ENCODE data around the gene HOXC11. TPM values are rescaled to one million over a fixed set of nuclear protein-coding genes. Genes with fewer than 3 reads are reported as not detected.

Gene HOXC11
- polyA plus RNA-seq, 6 donors from 2014 or later = not detected

DNA sequence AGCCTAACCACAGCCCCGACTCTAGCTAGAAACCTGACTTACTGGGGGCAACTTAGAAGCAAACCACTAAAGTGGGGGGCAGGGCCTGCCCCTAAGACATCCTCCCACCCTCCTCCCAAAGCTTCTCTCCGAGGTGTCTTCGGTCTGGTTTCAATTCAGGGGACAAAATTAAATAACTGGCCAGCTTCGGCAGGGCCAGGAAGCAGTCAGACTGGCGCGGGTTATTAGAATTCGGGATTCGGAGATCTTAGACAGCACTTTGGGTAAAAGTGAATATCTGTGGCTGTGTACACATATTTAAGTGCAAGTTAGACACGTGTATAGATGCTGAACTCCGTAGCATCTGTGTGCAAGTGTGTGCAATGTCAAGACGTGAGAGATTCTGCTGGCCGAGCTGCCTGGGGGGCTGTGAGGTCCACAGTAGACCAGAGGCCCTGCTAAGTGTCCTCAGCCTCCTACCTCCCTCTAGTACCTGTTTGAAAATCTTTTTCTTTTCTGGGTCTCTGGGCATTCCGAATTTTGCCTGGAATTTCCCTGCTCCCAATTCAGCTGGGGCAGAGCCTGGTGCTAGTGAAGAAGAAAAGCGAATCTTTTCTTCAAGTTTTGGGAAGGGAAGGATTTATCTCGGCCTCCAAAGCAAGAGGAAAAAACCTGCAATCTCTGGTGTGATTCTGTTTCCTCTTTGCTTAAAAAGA, 8.0 kb downstream of the HOXC11 start:
- Mint-ChIP-seq H3K4me3 (peak overlapping the region in 2 of 8 donors; percentile 34 to 65), H3K9me3 (peaks cover 0 to 27% (median 10%) of the 10 kb centered on the region in 7 donors)

GRCh38 chr12:53981634-53982565, 9.0 kb downstream of the HOXC11 start:
- H3K9me3 Mint-ChIP-seq = peaks cover 0 to 25% (median 10%) of the 10 kb centered on the region in 7 donors
- H3K36me3 Mint-ChIP-seq = peaks cover 0 to 25% of the 10 kb centered on the region in 2 donors
- H3K27me3 Mint-ChIP-seq = peaks cover 72 to 93% (median 85%) of the 10 kb centered on the region in 3 donors
- H3K27ac Mint-ChIP-seq = peak overlapping the region in 4 of 6 donors; percentile 38 to 92 (median 72)
- H3K4me1 Mint-ChIP-seq = peaks cover 10 to 32% (median 22%) of the 10 kb centered on the region in 3 donors
- peak overlapping the region in 4 of 8 donors; percentile 3 to 45 (median 10) for H3K4me3 Mint-ChIP-seq
- DNase-seq (no peak), ATAC-seq (ENCODE audit: low read depth in 2 of 2) (no peak)

More for the DNA sequence above, 8.0 kb downstream of the HOXC11 start:
- ATAC-seq (ENCODE audit: low read depth in 2 of 2) (no peak), DNase-seq (no peak)
- Mint-ChIP-seq H3K36me3 (peaks cover 0 to 27% of the 10 kb centered on the region in 2 donors), H3K4me1 (peaks cover 10 to 24% (median 22%) of the 10 kb centered on the region in 3 donors), H3K27me3 (peaks cover 69 to 93% (median 80%) of the 10 kb centered on the region in 3 donors), H3K27ac (peak overlapping the region in 3 of 6 donors; percentile 10 to 94 (median 48))

GRCh38 chr12:53982648-53983567, 10.0 kb downstream of the HOXC11 start:
- Mint-ChIP-seq H3K4me1 (peaks cover 10 to 32% (median 22%) of the 10 kb centered on the region in 3 donors), H3K9me3 (peaks cover 0 to 30% (median 10%) of the 10 kb centered on the region in 7 donors), H3K27ac (peak overlapping the region in 4 of 6 donors; percentile 28 to 96 (median 80)), H3K27me3 (peaks cover 73 to 93% (median 93%) of the 10 kb centered on the region in 3 donors), H3K4me3 (peak overlapping the region in 4 of 8 donors; percentile 18 to 68 (median 54)), H3K36me3 (peaks cover 0 to 25% of the 10 kb centered on the region in 2 donors)
- DNase-seq (no peak), ATAC-seq (ENCODE audit: low read depth in 2 of 2) (no peak)

GRCh38 chr12:53983568-53983949, 10.6 kb downstream of the HOXC11 start:
- H3K4me1 Mint-ChIP-seq = peaks cover 14 to 34% (median 27%) of the 10 kb centered on the region in 3 donors
- no peak for DNase-seq
- H3K27me3 Mint-ChIP-seq = peaks cover 73 to 93% (median 93%) of the 10 kb centered on the region in 3 donors
- peaks cover 0 to 31% of the 10 kb centered on the region in 2 donors for H3K36me3 Mint-ChIP-seq
- peak overlapping the region in 3 of 6 donors; percentile 51 to 92 (median 92) for H3K27ac Mint-ChIP-seq
- ATAC-seq (ENCODE audit: low read depth in 2 of 2) = no peak
- H3K4me3 Mint-ChIP-seq = peak overlapping the region in 3 of 8 donors; percentile 54 to 77 (median 68)
- H3K9me3 Mint-ChIP-seq = peaks cover 0 to 32% (median 10%) of the 10 kb centered on the region in 7 donors

- Mint-ChIP-seq H3K27me3 (peaks cover 74 to 93% (median 93%) of the 10 kb centered on the region in 3 donors), H3K4me3 (peak overlapping the region in 7 of 8 donors; percentile 15 to 77 (median 35)), H3K4me1 (peaks cover 16 to 37% (median 32%) of the 10 kb centered on the region in 3 donors), H3K9me3 (peaks cover 0 to 32% (median 10%) of the 10 kb centered on the region in 7 donors), H3K27ac (peak overlapping the region in 3 of 6 donors; percentile 51 to 92 (median 92)), H3K36me3 (peaks cover 0 to 32% of the 10 kb centered on the region in 2 donors)
- no peak for ATAC-seq (ENCODE audit: low read depth in 2 of 2)
- no peak for DNase-seq
Measured at GRCh38 chr12:53983950-53984572, 11.1 kb downstream of the HOXC11 start.

DNA sequence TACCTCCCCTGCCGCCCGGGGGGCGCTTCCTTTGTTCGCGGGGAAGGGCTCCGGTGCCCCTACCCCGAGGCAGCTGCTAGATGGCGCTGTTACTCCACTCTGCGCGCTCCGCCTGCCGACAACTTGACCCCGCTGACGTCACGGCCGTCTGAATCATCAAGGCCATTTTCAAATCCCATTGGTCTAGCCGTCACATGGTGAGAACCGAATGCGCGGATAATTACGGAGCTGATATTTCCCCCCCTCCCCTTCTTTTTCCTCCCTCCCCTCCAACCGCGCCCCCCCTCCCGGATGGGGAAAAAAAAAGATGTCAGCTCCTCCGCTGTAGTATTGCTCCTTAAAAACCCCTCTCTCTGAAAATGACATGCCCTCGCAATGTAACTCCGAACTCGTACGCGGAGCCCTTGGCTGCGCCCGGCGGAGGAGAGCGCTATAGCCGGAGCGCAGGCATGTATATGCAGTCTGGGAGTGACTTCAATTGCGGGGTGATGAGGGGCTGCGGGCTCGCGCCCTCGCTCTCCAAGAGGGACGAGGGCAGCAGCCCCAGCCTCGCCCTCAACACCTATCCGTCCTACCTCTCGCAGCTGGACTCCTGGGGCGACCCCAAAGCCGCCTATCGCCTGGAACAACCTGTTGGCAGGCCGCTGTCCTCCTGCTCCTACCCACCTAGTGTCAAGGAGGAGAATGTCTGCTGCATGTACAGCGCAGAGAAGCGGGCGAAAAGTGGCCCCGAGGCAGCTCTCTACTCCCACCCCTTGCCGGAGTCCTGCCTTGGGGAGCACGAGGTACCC, 12.2 kb downstream of the HOXC11 start, which contains the start of gene HOXC10:
Gene HOXC10, plus strand, starts transcription at position 246 of the 791 bp plus-strand sequence. Its CDS starts 114 bp downstream, at position 360.
- Mint-ChIP-seq H3K27me3 (peaks cover 74 to 93% (median 93%) of the 10 kb centered on the region in 3 donors), H3K4me1 (peaks cover 26 to 48% (median 42%) of the 10 kb centered on the region in 3 donors), H3K27ac (peak within 1 kb of the TSS in 4 of 6 donors; percentile 85 to 95 (median 92)), H3K36me3 (peaks cover 0 to 25% of the 10 kb centered on the region in 2 donors), H3K4me3 (peak within 1 kb of the TSS; percentile 50 to 86 (median 61)), H3K9me3 (peaks cover 0 to 37% (median 10%) of the 10 kb centered on the region in 7 donors)
- ATAC-seq (ENCODE audit: low read depth in 2 of 2) = no peak
- DNase-seq = no peak

DNA sequence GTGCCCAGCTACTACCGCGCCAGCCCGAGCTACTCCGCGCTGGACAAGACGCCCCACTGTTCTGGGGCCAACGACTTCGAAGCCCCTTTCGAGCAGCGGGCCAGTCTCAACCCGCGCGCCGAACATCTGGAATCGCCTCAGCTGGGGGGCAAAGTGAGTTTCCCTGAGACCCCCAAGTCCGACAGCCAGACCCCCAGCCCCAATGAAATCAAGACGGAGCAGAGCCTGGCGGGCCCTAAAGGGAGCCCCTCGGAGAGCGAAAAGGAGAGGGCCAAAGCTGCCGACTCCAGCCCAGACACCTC, 12.7 kb downstream of the HOXC11 start:
- peaks cover 0 to 37% (median 10%) of the 10 kb centered on the region in 7 donors for H3K9me3 Mint-ChIP-seq
- ATAC-seq (ENCODE audit: low read depth in 2 of 2) (no peak), DNase-seq (no peak)
- peaks cover 30 to 53% (median 44%) of the 10 kb centered on the region in 3 donors for H3K4me1 Mint-ChIP-seq
- peaks cover 75 to 93% (median 93%) of the 10 kb centered on the region in 3 donors for H3K27me3 Mint-ChIP-seq
- peak overlapping the region; percentile 15 to 83 (median 52) for H3K4me3 Mint-ChIP-seq
- H3K27ac Mint-ChIP-seq = peak overlapping the region in 4 of 6 donors; percentile 85 to 95 (median 92)
- H3K36me3 Mint-ChIP-seq = peaks cover 0 to 26% of the 10 kb centered on the region in 2 donors

DNA sequence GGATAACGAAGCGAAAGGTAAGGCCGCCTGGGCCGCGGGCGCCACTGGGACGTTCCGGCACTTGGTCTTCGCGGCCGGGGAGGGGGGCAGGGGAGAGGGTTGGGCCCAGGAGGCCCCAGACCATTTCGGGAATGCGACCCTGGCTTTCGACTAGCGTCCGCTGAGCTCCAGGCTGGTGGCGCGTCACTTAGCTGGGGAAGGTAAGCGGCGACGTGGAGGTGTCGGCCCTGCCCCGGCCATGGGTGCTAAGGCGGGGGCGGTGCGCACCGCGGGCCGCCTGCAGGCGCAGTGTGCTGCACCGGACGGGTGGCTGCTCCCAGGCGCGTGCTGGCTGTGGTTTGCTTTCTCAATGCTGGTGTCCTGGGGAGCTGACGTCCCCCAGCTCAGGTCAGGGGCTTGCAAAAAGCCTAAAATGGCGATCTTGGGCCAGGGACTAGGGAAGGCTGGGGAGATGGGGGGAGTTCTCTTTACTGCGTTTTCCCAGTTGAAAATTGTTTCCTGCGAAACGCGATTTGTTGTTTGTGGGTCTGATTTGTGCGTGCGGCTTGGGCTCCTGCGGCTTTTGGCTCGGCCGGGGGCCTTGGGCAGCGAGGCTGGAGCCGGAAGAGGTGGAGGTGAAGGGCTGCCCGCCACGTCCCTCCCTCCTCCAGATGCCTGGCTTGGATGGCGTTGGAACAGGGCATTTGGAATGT, 13.2 kb downstream of the HOXC11 start:
- no peak for DNase-seq
- peak in 1 of 2 donors; percentile 28 for ATAC-seq (ENCODE audit: low read depth in 2 of 2)

DNA sequence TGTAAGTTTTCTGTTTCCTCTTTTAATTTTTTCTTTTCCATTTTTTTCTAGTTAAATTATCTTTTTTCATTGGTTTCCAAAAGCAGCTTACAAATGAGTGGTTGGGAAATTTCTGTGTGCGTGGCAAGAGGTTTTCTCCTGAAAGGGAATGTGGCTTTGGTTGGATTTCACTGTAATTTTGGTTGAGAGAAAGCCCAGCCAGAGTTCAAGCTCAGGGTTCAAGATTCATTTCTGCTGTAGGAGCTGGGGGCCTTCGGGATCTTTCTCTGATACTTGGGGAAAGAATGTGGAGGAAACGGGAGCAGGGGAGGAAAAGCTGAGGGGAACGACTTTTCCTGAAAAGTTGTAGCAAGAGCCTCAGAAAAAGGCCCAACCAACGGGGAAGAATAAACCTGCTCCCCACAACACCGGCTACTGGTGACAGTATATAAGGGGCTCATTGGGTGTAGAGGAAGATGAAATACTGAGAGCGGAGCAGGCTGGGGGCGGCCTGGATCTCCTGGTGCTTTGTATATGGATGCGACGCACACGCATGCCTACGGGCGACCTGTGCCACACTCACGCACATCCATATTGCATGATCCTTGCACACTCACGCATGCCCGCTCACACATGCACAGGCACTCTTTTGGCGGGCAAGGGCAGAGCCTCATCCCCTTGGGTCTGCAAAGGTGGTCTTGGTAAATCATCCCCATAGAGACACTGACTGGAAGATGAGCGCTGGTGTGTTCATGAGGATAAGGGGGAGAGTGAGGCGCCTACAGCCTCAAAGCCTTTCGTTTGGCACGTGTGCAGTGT, 14.0 kb downstream of the HOXC11 start:
- Mint-ChIP-seq H3K27ac (peak overlapping the region in 3 of 6 donors; percentile 70 to 86 (median 72)), H3K4me3 (peak overlapping the region in 6 of 8 donors; percentile 22 to 60 (median 54)), H3K27me3 (peaks cover 76 to 93% (median 93%) of the 10 kb centered on the region in 3 donors), H3K9me3 (peaks cover 0 to 37% (median 10%) of the 10 kb centered on the region in 7 donors), H3K4me1 (peaks cover 30 to 57% (median 37%) of the 10 kb centered on the region in 3 donors), H3K36me3 (peaks cover 0 to 26% of the 10 kb centered on the region in 2 donors)
- ATAC-seq (ENCODE audit: low read depth in 2 of 2) (no peak), DNase-seq (no peak)

More for the DNA sequence above, 13.2 kb downstream of the HOXC11 start:
- Mint-ChIP-seq H3K9me3 (peaks cover 0 to 37% (median 10%) of the 10 kb centered on the region in 7 donors), H3K27ac (peak overlapping the region in 5 of 6 donors; percentile 72 to 95 (median 85)), H3K4me3 (peak overlapping the region in 7 of 8 donors; percentile 6 to 83 (median 53)), H3K27me3 (peaks cover 74 to 93% (median 93%) of the 10 kb centered on the region in 3 donors), H3K36me3 (peaks cover 0 to 26% of the 10 kb centered on the region in 2 donors), H3K4me1 (peaks cover 30 to 56% (median 42%) of the 10 kb centered on the region in 3 donors)

DNA sequence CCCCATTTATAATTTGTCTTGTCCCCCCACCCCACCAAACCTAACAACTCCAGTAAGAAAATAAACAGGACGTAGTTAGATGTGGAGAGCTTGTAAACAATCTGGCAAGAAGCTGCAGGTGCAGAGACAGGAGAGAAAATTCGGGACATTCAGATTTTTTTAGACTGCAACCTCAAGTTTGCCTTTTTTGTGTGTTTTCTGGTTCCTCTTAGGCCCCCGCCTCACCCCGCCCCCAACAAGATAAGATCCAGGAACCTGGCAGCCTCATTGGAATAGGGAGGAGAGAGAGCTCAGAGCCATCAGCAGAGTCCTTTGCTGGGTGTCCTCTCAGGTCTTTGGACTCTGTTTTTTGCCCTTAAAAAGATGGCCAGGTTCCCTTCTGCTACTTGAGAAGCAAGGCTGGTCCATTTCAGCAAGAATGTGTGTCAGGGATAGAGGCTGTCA, 14.9 kb downstream of the HOXC11 start:
- Mint-ChIP-seq H3K4me1 (peaks cover 30 to 57% (median 37%) of the 10 kb centered on the region in 3 donors), H3K9me3 (peaks cover 0 to 31% (median 10%) of the 10 kb centered on the region in 7 donors), H3K4me3 (peak overlapping the region in 3 of 8 donors; percentile 19 to 60 (median 30)), H3K27me3 (peaks cover 76 to 96% (median 93%) of the 10 kb centered on the region in 3 donors), H3K27ac (no peak overlapping the region), H3K36me3 (peaks cover 0 to 26% of the 10 kb centered on the region in 2 donors)
- DNase-seq = no peak
- no peak for ATAC-seq (ENCODE audit: low read depth in 2 of 2)
